K562 (cell line): ENCODE results near the gene B2M. TPM values are rescaled to one million over a fixed set of nuclear protein-coding genes. Genes with fewer than 3 reads are reported as not detected.

ENCODE experiments used
- FOXA3 ChIP-seq, 2 experiments: fragments of 450-650 bp in 1 of 2; sonication (generic) in 1 of 2; formaldehyde crosslinking; IDR thresholded peaks in 1 of 2; conservative IDR thresholded peaks in 1 of 2; 2 replicates each; pipeline versions ENCODE4 v1.4.0 to v1.8.0; 2020 to 2022; ENCODE audit warnings: mild to moderate bottlenecking in 2 of 2, missing genetic modification reagents in 1 of 2
- HNRNPK ChIP-seq: fragments of 200-400 bp; formaldehyde crosslinking; IDR thresholded peaks from one replicate; pipeline ENCODE4 v1.6.1; 2018; ENCODE audit warnings: mild to moderate bottlenecking, low read depth, low read length; ENCODE audit not compliant: poor library complexity, severe bottlenecking
- HOMEZ ChIP-seq: fragments of 250-450 bp; sonication (Bioruptor Pico); IDR thresholded peaks from 2 replicates; pipeline ENCODE4 v1.4.0; 2020; ENCODE audit warnings: mild to moderate bottlenecking, moderate library complexity
- ILF3 ChIP-seq: fragments of 450-650 bp; IDR thresholded peaks from 2 replicates; pipeline ENCODE4 v1.6.1; 2018; ENCODE audit warnings: antibody characterized with exemption, mild to moderate bottlenecking, moderate library complexity, borderline replicate concordance
- LCOR ChIP-seq: sonication (generic); formaldehyde crosslinking; IDR thresholded peaks from 2 replicates; pipeline ENCODE4 v1.8.0; 2022; ENCODE audit warnings: mild to moderate bottlenecking, missing genetic modification reagents
- LEF1 ChIP-seq: fragments of 450-650 bp; IDR thresholded peaks from 2 replicates; pipeline ENCODE4 v1.6.1; 2016; ENCODE audit warnings: mild to moderate bottlenecking
- NONO ChIP-seq, 2 experiments: fragments of 200-400 bp in 1 of 2; fragments of 450-650 bp in 1 of 2; formaldehyde crosslinking in 1 of 2; IDR thresholded peaks; 2 replicates each; pipeline ENCODE4 v1.6.1; 2017; ENCODE audit warnings: low read depth in 2 of 2, mild to moderate bottlenecking in 2 of 2, moderate library complexity in 2 of 2, low read length in 1 of 2
- NRF1 ChIP-seq, 2 experiments: fragments of 450-650 bp; IDR thresholded peaks in 1 of 2; conservative IDR thresholded peaks in 1 of 2; 2 replicates each; pipeline ENCODE4 v1.6.1; 2014; ENCODE audit warnings: mild to moderate bottlenecking in 2 of 2
- POLR2A ChIP-seq: fragments of 450-650 bp; conservative IDR thresholded peaks from 2 replicates; pipeline ENCODE4 v1.6.1; 2016
- RBM25 ChIP-seq: fragments of 200-400 bp; formaldehyde crosslinking; IDR thresholded peaks from 2 replicates; pipeline ENCODE4 v1.6.1; 2018; ENCODE audit warnings: low read length, low read depth, moderate library complexity; ENCODE audit not compliant: severe bottlenecking
- RCOR1 ChIP-seq, 2 experiments: IDR thresholded peaks; 2 replicates each; pipeline ENCODE4 v1.6.1; 2012; ENCODE audit warnings: low read depth in 2 of 2, low read length in 2 of 2, borderline replicate concordance in 1 of 2, improper control_type of control experiment in 1 of 2
- SMARCA4 ChIP-seq: fragments of 450-650 bp; IDR thresholded peaks from 2 replicates; pipeline ENCODE4 v1.6.1; 2016
- STAT6 ChIP-seq: sonication (generic); formaldehyde crosslinking; IDR thresholded peaks from 2 replicates; pipeline ENCODE4 v1.8.1; 2023; ENCODE audit warnings: mild to moderate bottlenecking, missing genetic modification reagents
- TAF7 ChIP-seq: fragments of 450-650 bp; IDR thresholded peaks from 2 replicates; pipeline ENCODE4 v1.6.1; 2016; ENCODE audit warnings: missing genetic modification characterization, missing compliant biosample characterization
- TCF7L2 ChIP-seq: fragments of 150-350 bp; IDR thresholded peaks from 2 replicates; pipeline ENCODE4 v1.6.1; 2016; ENCODE audit warnings: low read depth, mild to moderate bottlenecking, low read length, moderate library complexity
- TOE1 ChIP-seq, 2 experiments: fragments of 450-650 bp in 1 of 2; sonication (generic) in 1 of 2; formaldehyde crosslinking in 1 of 2; IDR thresholded peaks; 2 replicates each; pipeline versions ENCODE4 v1.7.1 to v1.8.0; 2016 to 2022; ENCODE audit warnings: borderline replicate concordance in 2 of 2, mild to moderate bottlenecking in 2 of 2, antibody characterized with exemption in 1 of 2, inconsistent platforms in 1 of 2, low read depth in 1 of 2, missing genetic modification reagents in 1 of 2, moderate library complexity in 1 of 2
- VEZF1 ChIP-seq: fragments of 200-800 bp; sonication (Bioruptor generic); IDR thresholded peaks from 2 replicates; pipeline ENCODE4 v1.6.1; 2017; ENCODE audit warnings: missing genetic modification characterization, missing compliant biosample characterization
- WHSC1 ChIP-seq: IDR thresholded peaks from one replicate; pipeline ENCODE4 v1.6.1; 2012; ENCODE audit warnings: low read length, control low read depth, inconsistent platforms
- ZFP36 ChIP-seq: fragments of 150-350 bp; IDR thresholded peaks from 2 replicates; pipeline ENCODE4 v1.6.1; 2018; ENCODE audit warnings: low read length, low read depth; ENCODE audit not compliant: partially characterized antibody
- ZNF217 ChIP-seq: sonication (generic); formaldehyde crosslinking; IDR thresholded peaks from 2 replicates; pipeline ENCODE4 v1.8.0; 2022; ENCODE audit warnings: mild to moderate bottlenecking, missing genetic modification reagents
- polyA plus RNA-seq, 8 experiments: library from polyadenylated mRNA; depleted of rRNA in 4 of 8; stranded (reverse) in 5 of 8; unstranded in 3 of 8; fragments of >200 nt; fragmentation: Nextera tagmentation in 2 of 8; fragmentation: Illumina TruSeq in 1 of 8; extraction: Ambion mirVana in 2 of 8; extraction: Trizol in 1 of 8; gene quantifications; 2 replicates each; pipeline versions ENCODE4 v1.2.1 to v1.2.3, GENCODE V29; 2011 to 2014; ENCODE audit warnings: inconsistent platforms in 1 of 8, missing spikeins in 1 of 8
- total RNA-seq, 7 experiments: library from RNA; depleted of rRNA in 6 of 7; stranded (reverse); fragments of >200 nt in 6 of 7; fragmentation: Illumina TruSeq in 2 of 7; extraction: Trizol in 2 of 7; gene quantifications; 2 replicates each; pipeline versions ENCODE4 v1.2.1 to v1.2.3, GENCODE V29; 2011 to 2021; ENCODE audit warnings: low replicate concordance in 1 of 7

Gene B2M
- total and polyA plus RNA-seq, 9 of the 15 experiments (the other 6 are each of a cell fraction or from before 2014, with no cell fraction given): 460 to 3,138 (median 1,032) TPM

GRCh38 chr15:44710236-44711095 is 851 bp upstream of the B2M start (continued):
- TF ChIP-seq HOMEZ (CRISPR knock-in tag) (no peak), RBM25 (no peak), NRF1 (conservative IDR thresholded peaks at IDR 0.05 in 1 of 2, IDR thresholded peaks at IDR 0.05 in 1 of 2) (no peak), RCOR1 (IDR thresholded peaks at IDR 0.05; ENCODE audit: borderline replicate concordance in 1 of 2, low read depth in 2 of 2, low read length in 2 of 2) (peak in 1 of 2 experiments; percentile 35; a peak in 2 of 4 replicates), TAF7 (no peak), LEF1 (no peak), ZNF217 (no peak), TOE1 (IDR thresholded peaks at IDR 0.05; ENCODE audit: borderline replicate concordance) (no peak), TOE1 (CRISPR knock-in tag; IDR thresholded peaks at IDR 0.05; ENCODE audit: borderline replicate concordance, low read depth) (no peak), TCF7L2 (no peak), LCOR (CRISPR knock-in tag) (no peak), ZFP36 (no peak), SMARCA4 (no peak), WHSC1 (no peak), HNRNPK (no peak), NONO (IDR thresholded peaks at IDR 0.05; ENCODE audit: low read depth in 2 of 2, low read length in 1 of 2) (no peak), POLR2A (0 out of 2 replicates have a peak, but pooled peaks have one; percentile 9), FOXA3 (CRISPR knock-in tag; conservative IDR thresholded peaks at IDR 0.05 in 1 of 2, IDR thresholded peaks at IDR 0.05 in 1 of 2) (0 out of 4 replicates have a peak, but pooled peaks of 1 of the 2 experiments have one; percentile 9), VEZF1 (CRISPR knock-in tag) (peak; percentile 71), STAT6 (CRISPR knock-in tag) (no peak), ILF3 (no peak)
